ENCODE results near the gene TWIST1. TPM values are rescaled to one million over a fixed set of nuclear protein-coding genes. Genes with fewer than 3 reads are reported as not detected.

Gene TWIST1
- polyA plus RNA-seq, 3 donors, result 7.8 to 9.3 (median 7.9) TPM

DNA sequence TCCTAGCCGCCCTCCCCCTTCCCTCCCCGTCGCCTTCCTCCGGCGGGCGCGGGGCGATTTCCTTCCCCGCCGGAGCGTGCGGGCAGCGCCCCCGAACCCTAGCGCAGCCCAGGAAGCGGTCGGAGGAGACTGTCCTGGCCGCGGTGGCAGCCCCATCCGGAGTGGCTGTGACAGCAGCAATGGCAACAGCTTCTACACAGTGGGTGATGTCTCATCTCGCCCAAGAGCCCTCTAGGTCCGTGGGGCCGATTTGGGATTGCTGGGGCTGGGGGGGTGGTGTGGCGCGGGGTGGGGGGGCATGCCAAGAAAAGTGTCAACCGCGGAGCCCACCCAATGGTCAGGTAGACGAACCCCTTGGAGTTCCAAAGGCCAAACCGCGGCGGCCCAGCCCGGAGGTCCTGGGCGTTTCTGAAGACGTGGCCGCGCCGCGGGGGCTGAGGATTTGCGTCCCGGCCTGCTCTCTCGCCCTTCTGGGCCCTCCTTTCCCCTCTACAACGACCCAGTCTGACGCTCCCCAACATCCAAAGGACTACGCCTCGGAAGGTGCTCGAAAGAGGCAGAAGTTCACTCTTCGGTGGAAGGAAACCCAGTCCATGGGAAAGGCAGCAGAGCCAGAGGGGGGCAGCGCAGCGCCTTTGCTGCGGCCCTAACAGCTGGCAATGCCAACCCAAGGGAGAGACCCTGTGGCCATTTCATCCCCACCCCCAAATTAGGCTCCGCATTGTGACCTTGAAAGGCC lies 603 bp upstream of the TWIST1 start:
- no peak for DNase-seq (ENCODE audit: extremely low read depth in 1 of 11, low read depth in 9 of 11, low spot score in 4 of 11)

DNA sequence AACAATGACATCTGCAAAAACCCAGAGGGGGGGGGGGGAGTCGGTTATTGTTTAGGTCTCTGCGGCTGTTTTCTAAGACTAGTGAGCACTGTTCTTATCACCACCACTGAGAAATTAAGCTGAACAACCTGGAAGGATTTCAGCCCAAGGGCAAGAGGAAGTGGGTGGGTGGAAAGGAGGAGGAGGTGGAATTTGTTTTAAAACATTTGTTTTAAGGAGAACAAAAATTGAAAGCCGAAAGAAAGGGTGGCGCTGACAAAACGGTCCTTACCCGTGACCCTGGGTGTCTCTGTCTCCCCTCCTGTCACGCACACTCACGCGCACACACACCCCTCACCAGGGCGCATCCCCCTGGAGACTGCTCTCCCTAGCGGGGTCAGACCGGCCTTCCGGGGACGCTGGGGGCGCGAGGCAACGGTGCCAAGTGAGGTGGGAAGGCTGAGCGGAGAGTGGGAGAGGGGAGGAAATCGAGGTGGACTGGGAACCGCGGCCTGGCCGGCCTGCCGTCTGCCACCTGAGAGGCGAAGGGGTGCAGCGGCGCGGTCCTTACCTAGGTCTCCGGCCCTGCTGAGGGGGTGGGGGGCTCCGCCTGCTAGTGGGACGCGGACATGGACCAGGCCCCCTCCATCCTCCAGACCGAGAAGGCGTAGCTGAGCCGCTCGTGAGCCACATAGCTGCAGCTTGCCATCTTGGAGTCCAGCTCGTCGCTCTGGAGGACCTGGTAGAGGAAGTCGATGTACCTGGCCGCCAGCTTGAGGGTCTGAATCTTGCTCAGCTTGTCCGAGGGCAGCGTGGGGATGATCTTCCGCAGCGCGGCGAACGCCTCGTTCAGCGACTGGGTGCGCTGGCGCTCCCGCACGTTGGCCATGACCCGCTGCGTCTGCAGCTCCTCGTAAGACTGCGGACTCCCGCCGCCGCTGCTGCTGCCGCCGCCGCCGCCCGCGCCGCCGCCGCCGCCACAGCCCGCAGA lies 1.0 kb downstream of the TWIST1 start:
- no peak for DNase-seq (ENCODE audit: extremely low read depth in 1 of 11, low read depth in 9 of 11, low spot score in 4 of 11)

DNA sequence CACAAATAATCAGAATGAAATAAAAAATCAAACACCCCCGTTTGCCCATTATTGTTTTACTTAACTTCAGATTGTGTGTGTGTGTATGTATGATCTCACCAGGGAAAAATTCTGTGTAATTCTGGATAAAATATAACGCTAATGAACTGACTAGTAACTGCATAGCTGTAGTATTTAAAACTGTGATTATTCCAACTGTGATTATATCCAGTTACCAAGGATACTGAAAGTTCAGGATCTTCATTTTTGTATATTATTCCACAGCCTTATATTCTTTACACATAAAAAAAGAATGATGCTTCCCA lies 2.9 kb downstream of the TWIST1 start:
- no peak for DNase-seq (ENCODE audit: extremely low read depth in 1 of 11, low read depth in 9 of 11, low spot score in 4 of 11)

DNA sequence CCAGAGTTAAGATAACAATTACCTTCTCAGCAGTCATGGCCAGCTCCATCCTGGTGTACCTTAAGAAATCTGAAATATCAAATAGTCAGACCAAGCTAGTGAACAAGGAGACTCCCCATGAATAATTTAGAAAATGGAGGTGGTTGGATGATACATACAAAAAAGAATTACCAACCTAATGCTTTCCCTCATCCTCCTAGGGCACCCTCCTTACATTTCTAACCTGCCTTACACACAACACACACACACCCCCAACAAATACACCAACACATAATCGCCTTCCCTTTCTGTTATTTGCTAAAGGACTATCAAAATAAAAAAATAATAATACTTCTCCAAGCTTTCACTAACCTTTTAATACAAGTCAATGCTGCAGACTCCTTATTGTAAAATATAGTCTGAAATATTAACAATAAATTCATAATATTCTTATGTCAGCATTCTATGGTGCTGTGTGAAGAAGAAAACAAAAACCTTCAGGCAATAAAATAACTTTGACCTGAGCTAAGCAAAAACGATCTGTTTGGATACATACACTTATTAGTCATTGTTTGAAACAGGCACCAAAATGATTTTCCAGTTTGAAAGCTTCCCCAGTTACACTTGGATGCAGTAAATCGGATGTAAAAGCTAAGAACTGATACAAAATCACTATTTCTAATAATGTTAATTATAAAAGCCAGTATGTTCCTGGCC lies 3.4 kb downstream of the TWIST1 start:
- no peak for DNase-seq (ENCODE audit: extremely low read depth in 1 of 11, low read depth in 9 of 11, low spot score in 4 of 11)

DNA sequence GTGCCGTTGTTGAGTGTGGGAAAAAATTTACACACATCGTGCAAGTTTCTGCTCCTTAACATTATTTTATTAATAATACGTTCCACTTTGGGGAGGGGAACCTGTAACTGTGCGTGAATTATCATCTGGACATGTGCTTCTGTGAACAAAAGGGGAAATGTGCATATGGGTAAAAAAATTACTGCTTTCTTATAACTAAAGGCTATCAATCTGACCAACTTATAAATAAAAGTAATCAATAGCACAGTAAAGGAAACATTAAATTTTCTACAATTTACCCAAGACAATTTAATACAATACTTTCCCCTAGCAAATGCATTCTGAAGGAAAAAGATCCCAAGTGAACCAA lies 4.5 kb downstream of the TWIST1 start:
- no peak for DNase-seq (ENCODE audit: extremely low read depth in 1 of 11, low read depth in 9 of 11, low spot score in 4 of 11)

DNA sequence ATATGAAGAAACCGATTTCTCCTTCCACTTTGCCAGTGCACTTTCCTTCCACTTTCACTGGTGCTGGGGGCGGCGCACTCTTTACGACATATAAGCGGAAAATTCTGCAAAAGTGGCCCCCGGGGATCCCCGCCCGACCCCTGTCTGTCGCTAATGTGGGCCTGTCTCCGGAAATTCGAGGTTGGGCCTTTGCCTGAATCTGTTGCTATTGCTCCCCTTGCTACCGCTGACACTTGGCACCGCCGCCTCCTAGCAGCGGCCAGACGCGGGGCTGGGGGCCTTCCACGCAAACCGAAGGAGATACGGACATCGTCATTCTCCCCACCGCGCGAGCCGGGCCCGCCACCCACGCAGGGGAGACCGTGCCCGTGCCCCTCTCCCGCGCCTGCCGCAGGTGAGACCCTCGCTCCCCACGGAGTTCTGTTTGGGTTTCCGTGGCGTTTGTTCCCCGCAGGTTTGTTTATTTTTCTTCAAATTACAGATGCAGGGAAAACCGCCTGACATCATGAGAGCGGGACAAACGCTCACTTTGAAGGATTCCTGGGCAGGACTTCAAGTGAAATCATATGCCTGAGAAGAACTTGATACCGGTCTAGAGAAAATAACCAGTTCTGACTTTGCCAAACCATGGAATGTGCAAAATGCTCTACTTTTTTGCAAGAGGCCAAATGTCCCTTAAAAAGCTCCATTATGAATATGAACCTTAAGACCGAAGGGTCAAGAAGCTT lies 5.0 kb downstream of the TWIST1 start:
- no peak for DNase-seq (ENCODE audit: extremely low read depth in 1 of 11, low read depth in 9 of 11, low spot score in 4 of 11)

DNA sequence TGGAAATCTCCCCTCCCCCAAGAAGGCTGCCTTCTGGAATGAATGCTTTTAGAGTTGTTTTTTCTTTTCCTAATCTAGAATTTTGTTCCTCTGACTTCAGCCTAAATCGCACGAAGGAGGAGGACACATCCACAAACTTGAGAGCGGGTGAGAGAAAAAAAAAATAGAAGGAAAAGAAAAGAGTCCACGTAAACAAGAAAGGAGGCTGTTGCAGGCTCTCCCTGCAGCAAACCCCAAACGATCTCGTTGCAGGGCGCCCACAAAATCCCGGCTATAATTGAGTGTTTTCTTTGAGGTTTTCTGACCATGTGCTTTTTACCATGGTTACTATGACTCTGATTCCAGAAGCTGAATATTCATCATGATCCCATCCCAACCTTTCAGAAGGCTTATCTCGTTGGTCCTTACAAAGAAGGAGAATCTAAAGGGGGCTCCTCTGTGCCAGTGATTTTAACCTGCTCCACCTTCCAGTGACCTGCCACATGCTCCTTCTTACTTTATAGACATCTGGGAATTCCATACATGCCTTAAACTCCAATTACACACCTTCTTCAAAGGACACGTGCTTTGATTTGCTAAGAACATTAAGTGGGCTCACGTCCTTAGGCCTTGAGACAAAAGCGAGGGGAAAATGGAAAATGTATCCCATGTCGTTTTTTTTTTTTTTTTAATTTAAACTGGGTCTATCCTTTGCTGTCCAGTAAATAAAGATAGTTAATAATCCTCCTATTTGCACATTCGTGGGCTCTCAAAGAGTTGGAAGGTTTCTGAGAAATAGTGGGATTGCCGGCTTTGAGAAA lies 5.8 kb downstream of the TWIST1 start:
- no peak for DNase-seq (ENCODE audit: extremely low read depth in 1 of 11, low read depth in 9 of 11, low spot score in 4 of 11)

DNA sequence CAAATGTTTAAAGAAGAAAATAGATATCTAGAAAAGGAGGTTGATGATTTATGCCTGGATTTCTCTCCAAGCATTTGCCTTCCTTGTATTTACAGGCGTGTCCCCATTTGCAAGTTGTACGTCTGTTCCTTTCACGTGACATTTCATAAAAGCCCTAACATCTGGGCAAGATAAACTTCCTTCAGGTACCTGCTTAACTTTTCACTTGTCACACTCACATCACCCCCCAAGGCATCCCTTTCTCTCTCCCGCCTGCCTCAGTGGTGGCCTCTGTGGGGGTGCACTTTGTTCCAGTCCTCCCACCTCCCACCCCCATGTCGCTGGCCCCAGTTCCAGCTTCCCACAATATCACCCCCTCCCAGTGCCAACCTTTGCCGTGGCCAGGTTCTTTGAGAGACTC lies 6.7 kb downstream of the TWIST1 start:
- no peak for DNase-seq (ENCODE audit: extremely low read depth in 1 of 11, low read depth in 9 of 11, low spot score in 4 of 11)

DNA sequence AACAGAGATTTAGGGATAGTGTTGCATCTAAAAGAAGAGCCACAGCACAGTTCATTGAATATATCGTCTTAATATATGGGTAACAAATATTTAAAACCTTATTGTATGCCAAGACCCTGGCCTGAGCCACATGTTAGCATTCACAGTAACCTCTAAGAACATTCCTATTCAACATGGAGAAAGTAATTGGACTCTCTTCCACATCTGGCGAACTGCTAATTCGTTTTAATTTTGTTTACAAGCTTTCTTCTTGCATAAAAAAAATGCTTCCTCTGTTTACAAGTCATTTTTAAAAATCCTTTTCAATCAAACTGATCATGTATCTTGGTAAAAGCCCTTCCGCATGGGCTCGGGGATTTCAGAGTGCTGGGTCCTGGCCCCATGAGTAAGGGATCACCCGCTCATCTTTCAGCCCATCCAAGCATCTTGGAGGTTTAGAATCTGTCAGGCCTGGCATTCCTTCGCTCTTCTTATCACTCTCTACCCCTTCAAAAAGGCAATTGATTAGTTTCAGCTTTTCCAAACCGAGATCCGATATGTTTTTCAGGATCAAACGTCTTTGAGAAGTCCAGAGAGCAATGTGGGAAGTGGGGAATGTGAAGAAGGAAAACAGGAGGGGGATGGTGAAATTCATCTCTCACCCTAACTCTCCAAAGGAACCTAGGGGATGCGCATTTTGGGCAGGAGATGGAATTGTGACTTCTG lies 7.3 kb downstream of the TWIST1 start:
- no peak for DNase-seq (ENCODE audit: extremely low read depth in 1 of 11, low read depth in 9 of 11, low spot score in 4 of 11)

DNA sequence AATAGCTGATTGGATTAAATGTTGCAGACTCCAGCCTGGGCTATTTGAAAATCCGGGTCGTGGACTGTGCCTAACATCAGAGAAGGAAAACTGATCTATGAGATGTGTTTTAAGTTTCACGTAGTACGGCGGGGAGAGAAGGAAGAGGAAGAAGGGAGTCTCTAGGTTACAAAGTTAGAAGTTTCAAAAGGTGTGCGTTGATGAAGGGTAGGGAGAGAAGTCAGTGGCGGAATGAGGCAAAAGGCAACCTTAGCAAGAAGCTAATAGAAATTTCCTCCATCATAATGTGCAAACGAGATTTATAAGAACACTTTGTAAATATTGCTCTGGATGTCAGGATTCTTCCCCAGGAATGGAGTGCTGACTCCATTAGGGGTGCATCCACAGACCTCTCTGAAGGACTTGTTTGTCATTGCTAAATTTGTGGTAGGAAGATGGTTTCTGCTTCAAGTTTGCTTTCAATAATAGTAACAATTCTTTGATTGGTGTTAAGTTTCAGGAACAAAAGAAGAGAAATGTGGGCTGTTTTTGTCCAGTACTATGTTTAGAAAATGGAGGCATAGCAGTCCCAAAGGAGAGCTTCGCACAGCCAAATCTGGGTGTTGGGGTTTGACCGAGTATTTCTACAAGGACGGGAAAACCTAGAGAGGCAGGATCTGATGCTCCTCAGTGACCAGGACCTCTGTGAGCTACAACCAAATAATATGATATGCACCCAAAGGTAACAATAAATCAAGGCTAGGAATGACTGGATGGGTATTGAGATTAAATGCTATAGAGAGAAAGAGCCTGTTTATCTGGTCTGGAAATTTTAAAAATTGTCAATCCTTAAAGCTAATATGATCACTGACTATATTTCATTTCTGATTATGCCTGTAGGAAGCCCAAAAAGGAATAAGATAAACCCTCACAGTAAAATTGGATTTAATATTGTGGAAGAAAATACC lies 8.2 kb downstream of the TWIST1 start:
- no peak for DNase-seq (ENCODE audit: extremely low read depth in 1 of 11, low read depth in 9 of 11, low spot score in 4 of 11)

DNA sequence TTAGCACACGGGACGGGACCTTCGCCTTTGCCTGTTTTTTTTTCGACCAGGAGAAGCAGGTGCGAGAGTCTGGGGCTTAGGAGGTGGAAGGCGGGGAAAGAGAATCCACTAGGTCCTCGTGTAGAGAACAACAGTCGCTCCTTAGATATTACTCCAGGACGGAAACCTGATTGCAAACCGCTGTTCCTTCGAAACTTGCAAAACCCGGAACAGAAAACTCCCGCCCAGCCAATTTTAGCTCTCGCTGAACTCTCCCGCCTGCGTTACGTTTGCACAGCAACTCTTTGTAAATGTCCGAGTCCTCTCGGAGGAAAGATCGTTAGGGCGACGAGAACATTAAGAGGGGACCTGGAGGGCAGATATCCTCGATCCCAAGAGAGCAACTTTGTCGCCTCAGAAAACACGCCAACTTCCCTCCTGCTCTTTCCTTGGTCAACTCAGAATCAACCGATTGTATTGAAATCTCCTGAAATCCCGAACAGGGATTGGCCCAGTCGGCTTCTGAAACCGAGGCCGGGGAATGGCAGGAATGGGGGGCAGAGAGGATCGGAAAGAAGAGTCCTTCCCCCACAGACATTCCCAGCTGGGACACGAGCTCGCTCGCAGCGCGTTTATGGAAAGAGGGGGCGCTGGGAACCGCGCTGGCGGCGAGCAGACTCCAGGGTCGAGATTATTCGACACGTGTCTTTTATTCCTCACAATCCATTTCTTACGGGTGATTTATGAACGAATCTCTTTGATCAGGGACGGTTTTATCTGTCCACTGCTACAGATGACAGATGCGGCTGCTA lies 9.9 kb downstream of the TWIST1 start:
- DNase-seq (ENCODE audit: extremely low read depth in 1 of 11, low read depth in 9 of 11, low spot score in 4 of 11), result peak in 1 of 11 donors; percentile 53

DNA sequence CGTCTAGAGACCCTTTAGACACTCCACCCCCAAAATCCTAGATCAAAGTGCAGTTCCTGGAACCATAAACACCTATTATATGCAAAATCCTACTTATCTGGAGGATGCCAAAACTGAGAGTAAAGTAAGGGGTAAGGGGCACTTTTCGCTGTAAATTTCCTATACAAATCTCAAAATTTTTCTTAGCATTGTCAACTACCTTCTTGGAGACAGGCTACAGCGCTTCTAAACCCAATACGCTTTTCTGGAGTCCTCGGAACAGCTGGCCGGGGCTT lies 10.4 kb downstream of the TWIST1 start:
- no peak for DNase-seq (ENCODE audit: extremely low read depth in 1 of 11, low read depth in 9 of 11, low spot score in 4 of 11)

DNA sequence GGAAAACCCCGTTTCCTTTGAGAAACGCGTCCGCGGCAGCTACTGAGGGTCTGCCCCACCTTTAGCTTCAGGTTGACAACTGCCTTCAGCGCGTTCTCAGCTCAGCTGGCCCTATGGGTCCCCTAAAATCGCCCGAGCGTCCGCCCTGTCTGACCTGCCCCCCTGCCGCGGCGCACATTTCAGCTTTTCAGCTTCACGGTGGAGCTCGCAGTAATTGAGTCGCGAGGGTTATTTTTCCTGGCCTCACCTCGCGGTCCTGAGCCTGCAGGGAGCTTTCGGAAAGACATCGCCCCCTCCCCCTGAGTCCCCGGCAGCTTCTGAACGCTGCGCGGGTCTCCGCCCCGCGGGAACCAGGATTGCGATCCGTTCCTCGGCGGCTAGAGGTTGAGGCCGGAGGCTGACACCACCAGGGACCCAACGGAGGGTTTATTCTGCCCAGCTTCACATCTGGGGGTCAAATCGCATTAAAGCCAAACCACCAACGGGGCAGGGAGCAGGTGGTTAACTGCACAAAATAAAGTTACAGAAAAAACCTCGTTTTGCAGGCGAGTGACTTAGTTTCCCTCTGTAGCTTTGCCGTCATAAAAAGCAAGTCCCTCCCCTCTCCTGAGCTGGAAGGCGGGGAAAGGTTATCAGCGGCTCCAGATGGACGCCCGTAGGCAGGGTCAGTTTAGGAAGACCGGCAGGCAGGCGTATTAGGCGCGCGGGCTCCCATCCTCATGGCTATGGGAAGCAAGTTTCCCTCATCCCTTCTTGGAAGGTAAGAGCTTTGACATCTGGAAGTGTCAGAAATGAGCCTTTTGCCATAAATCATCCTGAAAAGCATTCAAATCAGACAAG lies 11.0 kb downstream of the TWIST1 start:
- no peak for DNase-seq (ENCODE audit: extremely low read depth in 1 of 11, low read depth in 9 of 11, low spot score in 4 of 11)

DNA sequence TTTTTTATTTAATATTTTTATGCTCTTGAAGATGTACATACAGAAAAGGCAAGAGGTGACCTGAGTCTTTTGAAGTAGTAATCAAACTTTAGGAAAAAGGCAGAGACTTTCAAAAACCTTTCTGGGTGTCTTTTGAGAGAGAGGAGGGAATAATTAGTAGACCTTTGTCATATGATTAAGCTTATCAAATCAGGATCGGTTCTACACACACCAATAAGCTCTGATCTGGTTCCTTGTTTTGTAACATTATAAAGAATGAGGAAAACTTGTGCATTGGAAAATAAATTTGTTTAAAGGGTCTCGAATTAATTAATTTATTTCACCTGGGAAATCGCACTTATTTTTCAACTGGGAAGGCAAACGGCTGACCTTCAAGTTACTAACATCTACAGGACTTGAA lies 11.9 kb downstream of the TWIST1 start:
- DNase-seq (ENCODE audit: extremely low read depth in 1 of 11, low read depth in 9 of 11, low spot score in 4 of 11), result no peak

DNA sequence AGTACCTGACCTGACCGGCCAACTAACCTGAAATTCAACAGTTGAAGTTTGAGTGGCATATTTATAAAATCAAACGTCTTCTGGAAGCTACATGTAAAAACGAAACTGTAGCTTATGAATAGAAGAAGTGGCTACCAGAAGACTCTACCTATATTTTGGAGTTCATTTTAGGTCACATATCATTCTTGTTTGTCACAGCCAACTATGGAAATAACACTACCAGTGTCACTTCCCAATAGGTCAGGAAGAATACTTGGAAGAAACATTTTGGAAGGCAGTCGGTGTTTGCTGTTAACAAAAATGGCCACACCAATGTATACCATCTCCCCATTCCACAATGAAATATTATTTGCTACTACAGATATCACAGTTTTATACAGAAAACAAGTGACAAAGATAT lies 12.6 kb downstream of the TWIST1 start:
- DNase-seq (ENCODE audit: extremely low read depth in 1 of 11, low read depth in 9 of 11, low spot score in 4 of 11), result no peak

DNA sequence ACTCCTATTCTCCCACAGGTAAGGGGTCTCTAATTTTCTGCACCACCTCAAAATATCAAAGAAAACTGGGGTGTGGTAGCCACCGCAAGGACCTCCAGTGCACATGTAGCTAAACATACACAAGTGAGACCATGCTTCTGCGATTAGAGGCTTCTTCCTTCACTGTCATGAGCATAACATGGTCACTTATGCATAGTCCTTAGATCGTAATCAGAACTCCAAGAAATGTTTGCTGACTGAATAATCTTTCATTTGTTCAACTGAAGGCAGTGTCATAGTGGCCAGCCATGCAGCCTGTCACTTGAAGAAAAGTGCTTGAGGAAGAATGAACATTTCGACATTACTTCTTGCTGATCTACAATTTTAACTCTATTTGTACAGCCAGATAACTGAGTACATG lies 14.6 kb downstream of the TWIST1 start:
- no peak for DNase-seq (ENCODE audit: extremely low read depth in 1 of 11, low read depth in 9 of 11, low spot score in 4 of 11)

All from renal cortex interstitium (tissue), 11 donors.